Measurements from ENCODE around the gene EMC7.

DNA sequence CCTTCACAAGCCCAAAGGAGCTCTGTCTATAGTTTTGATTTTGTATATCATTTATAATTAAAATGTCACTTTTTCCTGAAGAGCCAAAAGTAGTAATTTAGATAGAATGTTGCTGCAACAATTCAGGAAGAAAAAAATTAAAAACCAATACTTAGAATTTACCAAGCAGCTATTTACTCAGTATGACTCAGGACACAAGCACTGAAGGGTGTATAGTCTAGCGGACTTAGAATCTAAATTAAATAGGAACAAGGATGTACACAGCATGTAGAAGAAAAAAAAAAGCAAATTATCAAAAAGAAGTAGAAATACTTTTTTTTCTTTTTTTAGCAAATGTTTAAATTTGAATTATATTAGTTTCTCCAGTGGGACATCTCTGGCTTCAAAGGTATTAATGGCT lies 31.8 kb upstream of the EMC7 start:
- TF ChIP-seq POLR2A (IDR thresholded peaks at IDR 0.05) (no peak), CTCF (IDR thresholded peaks at IDR 0.05) (no peak), POLR2AphosphoS5 (IDR thresholded peaks at IDR 0.05; ENCODE audit: insufficient read depth in 1 of 2, low read depth in 1 of 2) (no peak)

Measured in vagina (tissue), 2 donors.